Fibroblast of lung (primary cell): ENCODE results near the gene GAS2L3. TPM values are rescaled to one million over a fixed set of nuclear protein-coding genes. Genes with fewer than 3 reads are reported as not detected.

Source experiments
- DNase-seq, 2 donors: peaks; one replicate each; pipeline versions ENCODE4 v3.0.0 to v3.0.0-alpha.2; 2010; ENCODE audit warnings: low read depth in 2 of 2
- H2AFZ ChIP-seq: 2 replicates; pipeline ENCODE4 v1.5.1; 2012; ENCODE audit warnings: low read length, control low read depth, inconsistent platforms
- H3K27ac ChIP-seq: 2 replicates; pipeline ENCODE4 v1.5.1; 2011; ENCODE audit warnings: low read length, control low read depth; ENCODE audit not compliant: insufficient read depth
- H3K27me3 ChIP-seq: 2 replicates; pipeline ENCODE4 v1.5.1; 2011; ENCODE audit warnings: mild to moderate bottlenecking, low read length; ENCODE audit not compliant: control insufficient read depth, insufficient read depth
- H3K36me3 ChIP-seq: 2 replicates; pipeline ENCODE4 v1.5.1; 2011; ENCODE audit warnings: low read length; ENCODE audit not compliant: control insufficient read depth, insufficient read depth
- H3K4me1 ChIP-seq: 2 replicates; pipeline ENCODE4 v1.5.1; 2011; ENCODE audit warnings: low read length; ENCODE audit not compliant: control insufficient read depth, insufficient read depth; ENCODE audit errors: extremely low read depth
- H3K4me2 ChIP-seq: 2 replicates; pipeline ENCODE4 v1.5.1; 2011; ENCODE audit warnings: low read length, control low read depth; ENCODE audit not compliant: insufficient read depth; ENCODE audit errors: extremely low read depth
- H3K4me3 ChIP-seq, 4 experiments: fragments of 200-600 bp in 1 of 4; sonication (generic) in 1 of 4; replicated peaks in 1 of 4; 2 replicates each; pipeline ENCODE4 v1.5.1; 2011 to 2016; ENCODE audit warnings: low read length in 4 of 4, low read depth in 3 of 4, mild to moderate bottlenecking in 3 of 4, control low read depth in 2 of 4, inconsistent platforms in 1 of 4, mixed read lengths in 1 of 4; ENCODE audit not compliant: insufficient read depth in 1 of 4; ENCODE audit errors: control extremely low read depth in 1 of 4
- H3K79me2 ChIP-seq: 2 replicates; pipeline ENCODE4 v1.5.1; 2012; ENCODE audit warnings: mild to moderate bottlenecking, low read length, inconsistent platforms; ENCODE audit not compliant: control insufficient read depth, insufficient read depth
- H3K9ac ChIP-seq: 2 replicates; pipeline ENCODE4 v1.5.1; 2011; ENCODE audit warnings: mild to moderate bottlenecking, low read length, control low read depth; ENCODE audit not compliant: insufficient read depth
- H3K9me3 ChIP-seq: 2 replicates; pipeline ENCODE4 v1.5.1; 2012; ENCODE audit warnings: low read depth, low read length; ENCODE audit not compliant: control insufficient read depth, insufficient read depth
- H4K20me1 ChIP-seq: 2 replicates; pipeline ENCODE4 v1.5.1; 2011; ENCODE audit warnings: low read length; ENCODE audit not compliant: control insufficient read depth, insufficient read depth; ENCODE audit errors: extremely low read depth
- CTCF ChIP-seq, 2 donors: IDR thresholded peaks in 1 of 2; conservative IDR thresholded peaks in 1 of 2; 1 replicate in 1 of 2; 2 replicates in 1 of 2; pipeline ENCODE4 v1.5.1; 2011 to 2012; ENCODE audit warnings: low read length in 2 of 2, control low read depth in 1 of 2, inconsistent platforms in 1 of 2, low read depth in 1 of 2, mild to moderate bottlenecking in 1 of 2
- EZH2 ChIP-seq: IDR thresholded peaks from 2 replicates; pipeline ENCODE4 v1.5.1; 2012; ENCODE audit warnings: low read length, control low read depth, mild to moderate bottlenecking; ENCODE audit errors: missing control alignments
- polyA plus RNA-seq, 2 donors: library from polyadenylated mRNA; depleted of rRNA in 1 of 2; stranded (reverse) in 1 of 2; unstranded in 1 of 2; fragments of >200 nt; gene quantifications; 2 replicates each; pipeline ENCODE4 v1.2.1, GENCODE V29; 2011 to 2012; ENCODE audit warnings: missing spikeins in 1 of 2
- total RNA-seq: library from RNA; depleted of rRNA; stranded (reverse); fragments of >200 nt; gene quantifications from 2 replicates; pipeline ENCODE4 v1.2.1, GENCODE V29; 2014

Gene GAS2L3
- total and polyA plus RNA-seq, 2 donors (not counting 1 experiment from before 2014, with no cell fraction given): 13.2 to 33.4 TPM

- Histone ChIP-seq H3K9ac (no peak overlapping the region), H3K4me1 (no peaks in the 10 kb centered on the region), H3K36me3 (no peaks in the 10 kb centered on the region), H3K79me2 (no peaks in the 10 kb centered on the region), H3K4me3 (no peak overlapping the region), H3K27ac (no peak overlapping the region), H3K27me3 (no peaks in the 10 kb centered on the region), H4K20me1 (no peaks in the 10 kb centered on the region), H3K9me3 (no peaks in the 10 kb centered on the region), H2AFZ (no peak overlapping the region), H3K4me2 (no peak overlapping the region)
- DNase-seq: no peak
- no peak for TF ChIP-seq EZH2
- no peak for TF ChIP-seq CTCF (conservative IDR thresholded peaks at IDR 0.05 in 1 of 2, IDR thresholded peaks at IDR 0.05 in 1 of 2; ENCODE audit: low read depth in 1 of 2, low read length in 2 of 2)
Measured at GRCh38 chr12:100643246-100643645, 69.8 kb downstream of the GAS2L3 start.

- no peak overlapping the region for H2AFZ ChIP-seq
- H3K27ac ChIP-seq: no peak overlapping the region
- no peaks in the 10 kb centered on the region for H3K36me3 ChIP-seq
- no peak for TF ChIP-seq CTCF (conservative IDR thresholded peaks at IDR 0.05 in 1 of 2, IDR thresholded peaks at IDR 0.05 in 1 of 2; ENCODE audit: low read depth in 1 of 2, low read length in 2 of 2)
- H4K20me1 ChIP-seq: no peaks in the 10 kb centered on the region
- no peak for DNase-seq
- H3K27me3 ChIP-seq: no peaks in the 10 kb centered on the region
- H3K79me2 ChIP-seq: no peaks in the 10 kb centered on the region
- H3K9ac ChIP-seq: no peak overlapping the region
- no peak overlapping the region for H3K4me3 ChIP-seq
- H3K9me3 ChIP-seq: no peaks in the 10 kb centered on the region
- no peak overlapping the region for H3K4me2 ChIP-seq
- no peaks in the 10 kb centered on the region for H3K4me1 ChIP-seq
Measured at GRCh38 chr12:100646896-100647295, 73.4 kb downstream of the GAS2L3 start.

GRCh38 chr12:100651108-100651507 lies 77.6 kb downstream of the GAS2L3 start:
- Histone ChIP-seq H3K9ac (no peak overlapping the region), H4K20me1 (no peaks in the 10 kb centered on the region), H3K9me3 (no peaks in the 10 kb centered on the region), H3K4me3 (no peak overlapping the region), H3K36me3 (no peaks in the 10 kb centered on the region), H2AFZ (no peak overlapping the region), H3K79me2 (no peaks in the 10 kb centered on the region), H3K4me2 (no peak overlapping the region), H3K4me1 (no peaks in the 10 kb centered on the region), H3K27me3 (no peaks in the 10 kb centered on the region), H3K27ac (no peak overlapping the region)
- TF ChIP-seq CTCF (conservative IDR thresholded peaks at IDR 0.05 in 1 of 2, IDR thresholded peaks at IDR 0.05 in 1 of 2; ENCODE audit: low read depth in 1 of 2, low read length in 2 of 2) (peak in 1 of 2 donors; percentile 18), EZH2 (no peak)
- DNase-seq: no peak
